GM21447 (cell line): ENCODE data around the gene TRPM3.
"Not testable (repeated sequence)": the region's sequence is repeated elsewhere in the genome, so short reads cannot be mapped to it uniquely, and the experiment has no call there.

Experiments used
- ATAC-seq: cut with Tn5 transposase; IDR thresholded peaks from one replicate; pipeline ENCODE4 v1.9.1; 2021; ENCODE audit not compliant: unreplicated experiment

Gene TRPM3

DNA sequence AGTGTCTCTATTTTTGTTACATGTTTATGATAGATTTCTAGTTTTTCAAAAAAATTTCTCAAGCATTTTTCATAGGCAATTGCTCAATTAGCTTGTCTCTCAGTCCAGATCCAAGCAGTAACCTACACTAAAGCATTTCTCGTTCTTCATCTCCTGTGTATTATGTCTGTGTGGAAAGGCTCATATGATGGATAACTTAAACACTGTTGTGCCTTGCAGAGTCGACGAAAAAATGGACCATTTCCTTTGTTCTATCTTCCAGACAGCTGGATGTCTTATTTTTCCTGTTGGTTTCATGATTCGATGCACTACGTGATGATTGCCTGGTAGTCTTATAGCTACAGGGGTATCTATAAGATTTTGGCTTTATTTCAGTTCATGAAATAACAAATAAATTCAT, 347.8 kb downstream of the TRPM3 start:
- no peak for ATAC-seq

DNA sequence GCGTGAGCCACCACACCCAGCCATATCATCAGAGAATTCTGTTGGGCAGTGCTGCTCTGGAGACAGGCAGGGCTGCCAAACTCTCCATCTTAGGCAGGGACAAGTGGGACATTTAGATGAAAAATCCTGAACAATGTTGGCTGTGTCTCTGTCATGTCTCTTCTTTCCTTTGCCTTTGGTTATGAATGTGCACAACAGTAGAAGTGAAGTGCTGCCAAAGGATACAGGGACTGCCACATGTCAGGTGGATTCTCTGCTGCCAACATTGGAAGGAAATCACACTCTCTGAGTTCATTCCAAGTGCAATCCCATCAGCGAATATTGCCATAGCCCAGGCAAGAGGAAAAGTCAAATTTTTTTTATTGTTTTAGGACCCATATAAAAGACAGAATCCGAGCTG, 348.8 kb downstream of the TRPM3 start:
- ATAC-seq: no peak

DNA sequence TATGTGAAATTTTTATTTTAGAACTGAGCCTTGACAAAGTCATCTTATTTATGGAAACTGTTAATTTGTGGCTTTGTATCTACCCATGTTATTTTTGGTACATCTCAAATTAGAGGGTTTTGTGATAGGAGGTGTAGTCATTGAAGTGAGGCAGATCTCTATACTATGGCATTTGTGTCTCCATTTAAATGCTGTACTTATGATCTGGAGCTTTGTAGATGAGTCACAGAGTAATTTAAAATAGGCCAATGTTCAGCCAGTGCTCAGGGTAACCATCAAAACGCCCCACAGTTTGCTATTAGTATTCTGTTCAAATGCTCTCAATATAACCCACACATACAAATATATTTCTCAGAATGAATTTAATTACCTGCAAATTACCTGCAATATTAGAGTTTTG, 355.5 kb downstream of the TRPM3 start:
- ATAC-seq: no peak

DNA sequence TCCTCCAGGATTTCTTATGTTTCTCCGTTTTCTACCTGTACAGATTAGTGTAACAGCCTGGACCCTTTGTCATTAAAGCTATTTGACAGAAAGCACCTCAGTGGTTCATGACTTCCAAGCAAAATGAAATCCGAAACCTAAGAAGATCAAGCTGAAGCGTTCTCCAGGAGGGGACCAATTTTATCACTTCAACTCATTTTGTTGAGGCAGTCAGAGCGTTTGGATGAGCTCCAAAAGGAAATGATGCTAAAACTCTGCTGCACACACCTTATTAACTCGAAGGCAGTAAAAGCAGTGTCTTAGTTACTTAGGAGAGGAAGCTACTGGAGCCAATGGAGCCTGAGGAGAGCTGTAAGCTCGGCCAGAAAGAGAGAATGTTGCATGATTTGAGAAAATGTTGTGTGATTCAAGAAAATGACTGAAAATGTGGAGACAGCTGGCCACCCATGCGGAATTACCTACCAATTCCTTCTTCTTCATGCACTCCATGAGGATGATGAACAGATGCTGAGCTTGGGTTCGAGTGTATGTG, 360.2 kb downstream of the TRPM3 start:
- ATAC-seq: no peak

DNA sequence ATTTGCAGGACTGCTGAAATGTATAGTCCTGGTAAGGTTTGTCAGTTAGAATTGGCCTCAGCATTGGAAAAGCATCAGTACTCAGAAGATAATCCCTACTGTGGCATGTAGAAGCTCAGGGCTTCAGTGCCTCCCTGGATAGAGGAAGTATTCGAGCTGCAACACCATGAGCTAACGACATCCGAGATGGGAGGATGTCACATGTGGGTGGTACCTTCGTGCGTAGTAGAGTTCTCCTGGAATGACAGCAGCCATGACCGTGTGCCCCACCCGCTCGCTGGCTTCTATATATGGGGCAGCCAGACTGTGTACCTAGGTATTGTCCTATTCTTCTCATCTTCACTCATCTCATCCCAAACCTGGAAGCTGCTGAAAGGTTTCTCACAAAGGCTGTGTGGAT, 361.2 kb downstream of the TRPM3 start:
- ATAC-seq: no peak

DNA sequence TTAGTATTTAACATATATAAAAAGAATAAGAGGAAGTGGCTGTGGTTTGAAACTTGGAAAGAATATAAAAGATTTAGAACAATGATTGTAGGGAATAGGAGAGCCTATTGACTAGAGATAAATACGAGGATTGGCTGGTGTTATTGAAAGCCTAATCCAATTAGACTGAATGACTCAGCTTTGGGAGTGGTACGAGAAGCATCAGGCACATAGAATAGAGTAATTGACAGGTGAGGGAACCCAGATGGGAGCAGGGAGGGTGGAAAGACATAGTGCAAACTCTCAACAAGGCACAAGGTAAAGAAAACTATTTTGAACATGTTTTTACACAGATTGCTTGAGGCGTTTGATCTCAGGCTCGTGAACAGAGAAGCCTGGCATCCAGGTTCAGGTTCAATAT, 368.1 kb downstream of the TRPM3 start:
- no peak for ATAC-seq

DNA sequence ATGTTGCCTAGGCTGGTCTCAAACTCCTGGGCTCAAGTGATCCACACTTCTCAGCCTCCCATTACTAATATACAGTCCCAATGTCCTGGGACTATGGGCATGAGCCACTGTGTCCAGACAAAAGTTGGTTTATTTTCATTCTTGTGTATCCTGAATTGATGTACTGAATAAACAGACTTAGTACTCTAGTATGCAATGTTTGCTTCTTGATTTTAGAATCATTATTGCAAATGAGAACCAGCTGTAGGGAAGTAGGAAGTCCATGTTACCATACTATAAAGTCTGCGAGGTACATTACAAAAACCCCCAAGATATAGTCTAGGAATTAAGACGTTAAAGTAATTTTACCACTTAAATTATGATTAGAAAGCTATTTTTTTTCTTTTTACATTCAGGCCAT, 372.4 kb downstream of the TRPM3 start:
- ATAC-seq: no peak

DNA sequence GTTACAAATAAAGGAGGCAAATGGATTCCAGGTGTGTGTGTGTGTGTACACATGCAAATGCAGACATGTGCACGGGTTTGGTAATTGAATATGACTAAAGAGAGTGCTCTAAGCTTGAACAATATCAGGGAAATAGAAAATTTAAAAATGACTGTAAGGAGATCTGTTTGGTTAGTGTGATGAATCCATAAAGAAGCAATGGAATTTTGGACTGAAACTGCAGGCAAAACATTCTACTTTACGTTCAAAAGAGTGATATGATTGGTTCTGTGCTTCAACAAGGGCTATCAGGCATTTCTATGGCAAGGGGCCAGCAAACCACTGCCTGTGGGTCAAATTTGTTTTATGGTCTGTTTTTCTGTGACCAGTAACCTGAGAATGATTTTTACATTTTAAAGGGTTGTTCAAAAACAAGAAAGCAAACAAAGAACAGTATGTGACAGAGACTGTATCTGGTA, 374.1 kb downstream of the TRPM3 start:
- ATAC-seq: no peak

DNA sequence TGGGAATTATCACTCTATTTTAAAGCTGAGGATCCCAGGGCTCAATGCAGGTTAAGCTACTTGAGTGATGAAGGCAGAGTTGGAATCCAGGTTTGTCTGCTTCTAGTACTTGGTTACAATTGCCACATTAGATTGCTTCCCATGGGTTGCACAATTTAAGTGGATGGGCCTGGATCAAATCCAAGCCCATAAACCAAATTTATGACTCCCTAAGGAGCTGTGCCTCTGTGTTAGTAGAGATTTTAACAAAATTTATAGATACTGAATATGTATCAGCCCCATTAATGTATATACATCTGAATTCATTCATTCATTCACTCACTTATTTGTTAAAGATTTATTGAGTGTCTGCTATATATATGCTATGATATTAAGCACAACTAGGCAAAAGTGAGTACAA, 374.7 kb downstream of the TRPM3 start:
- ATAC-seq: no peak

DNA sequence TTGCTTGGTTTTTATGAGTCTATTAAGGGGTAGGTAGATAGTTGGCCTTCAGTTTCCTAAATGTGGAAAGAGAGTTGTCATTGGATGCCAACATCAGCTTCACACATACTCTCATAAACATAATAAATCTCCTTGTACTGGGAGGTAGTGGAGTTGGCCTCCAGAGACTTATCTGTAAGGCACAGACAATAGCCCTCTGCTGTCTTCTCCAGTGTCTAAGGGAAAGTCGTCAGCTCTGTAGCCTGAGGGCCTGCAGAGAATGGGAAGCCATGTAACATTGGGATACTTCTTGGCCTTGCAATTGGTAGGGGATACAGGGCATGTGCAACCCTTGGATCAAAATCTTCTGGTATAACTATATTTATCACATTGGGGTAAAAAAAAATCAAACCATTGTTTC, 375.1 kb downstream of the TRPM3 start:
- no peak for ATAC-seq

DNA sequence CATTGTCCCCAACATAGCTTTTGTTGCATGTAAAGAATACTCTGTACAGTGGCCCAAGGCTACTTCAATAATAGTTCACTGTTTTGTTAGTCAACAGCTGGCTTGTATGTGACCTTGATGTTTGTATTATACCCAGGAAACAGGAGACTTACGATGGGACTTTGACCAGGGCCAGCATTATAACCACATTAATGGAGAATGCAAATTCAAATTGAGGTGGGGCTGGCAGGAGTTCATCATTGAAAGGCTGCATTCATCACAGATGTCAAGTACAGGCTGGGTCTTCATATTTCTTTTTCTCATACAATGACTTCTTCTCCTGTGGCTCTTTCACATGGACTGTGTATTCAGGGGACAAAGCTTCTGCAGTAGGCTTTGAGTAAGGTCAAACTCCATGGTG, 396.6 kb downstream of the TRPM3 start:
- not testable (repeated sequence) for ATAC-seq

DNA sequence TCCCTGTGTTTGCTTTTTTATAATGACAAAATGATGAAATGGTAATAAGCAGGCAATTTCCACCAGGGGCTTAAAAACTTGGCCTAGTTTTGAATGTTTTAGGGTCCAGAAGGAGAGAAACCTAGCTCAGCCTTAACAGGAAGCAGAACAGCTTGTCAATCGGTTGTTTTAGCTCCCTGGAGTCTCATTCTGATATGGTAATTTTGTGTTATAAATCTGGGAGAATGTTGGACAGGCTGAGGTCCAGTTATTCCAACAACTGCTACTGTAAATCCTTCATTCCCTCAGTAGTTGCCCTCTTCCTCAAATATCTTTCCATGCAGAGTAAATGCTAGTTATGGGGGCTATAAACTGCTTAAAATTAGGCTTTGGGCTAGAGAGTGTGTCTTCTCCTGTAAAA, 397.4 kb downstream of the TRPM3 start:
- ATAC-seq: not testable (repeated sequence)

DNA sequence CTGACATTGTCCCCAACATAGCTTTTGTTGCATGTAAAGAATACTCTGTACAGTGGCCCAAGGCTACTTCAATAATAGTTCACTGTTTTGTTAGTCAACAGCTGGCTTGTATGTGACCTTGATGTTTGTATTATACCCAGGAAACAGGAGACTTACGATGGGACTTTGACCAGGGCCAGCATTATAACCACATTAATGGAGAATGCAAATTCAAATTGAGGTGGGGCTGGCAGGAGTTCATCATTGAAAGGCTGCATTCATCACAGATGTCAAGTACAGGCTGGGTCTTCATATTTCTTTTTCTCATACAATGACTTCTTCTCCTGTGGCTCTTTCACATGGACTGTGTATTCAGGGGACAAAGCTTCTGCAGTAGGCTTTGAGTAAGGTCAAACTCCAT, 414.6 kb downstream of the TRPM3 start:
- not testable (repeated sequence) for ATAC-seq

DNA sequence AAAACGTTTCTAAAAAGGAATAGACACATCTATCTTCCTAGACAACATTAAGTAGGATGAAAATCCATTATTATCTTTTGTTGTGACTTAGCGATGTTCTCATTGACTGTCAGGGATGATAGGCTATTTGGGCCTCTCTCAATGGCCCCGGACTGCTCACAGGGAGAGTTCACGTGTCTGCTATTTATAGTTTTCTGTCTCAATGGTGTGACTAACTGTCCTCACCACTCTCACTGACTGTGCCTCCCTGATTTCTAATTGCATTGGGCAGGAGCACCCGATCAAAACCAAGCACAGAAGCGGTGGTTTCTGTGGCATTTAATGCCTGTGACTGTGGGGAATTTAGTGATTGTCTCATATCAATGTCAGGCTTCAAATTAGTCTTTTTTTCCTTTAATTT, 420.3 kb downstream of the TRPM3 start:
- no peak for ATAC-seq

DNA sequence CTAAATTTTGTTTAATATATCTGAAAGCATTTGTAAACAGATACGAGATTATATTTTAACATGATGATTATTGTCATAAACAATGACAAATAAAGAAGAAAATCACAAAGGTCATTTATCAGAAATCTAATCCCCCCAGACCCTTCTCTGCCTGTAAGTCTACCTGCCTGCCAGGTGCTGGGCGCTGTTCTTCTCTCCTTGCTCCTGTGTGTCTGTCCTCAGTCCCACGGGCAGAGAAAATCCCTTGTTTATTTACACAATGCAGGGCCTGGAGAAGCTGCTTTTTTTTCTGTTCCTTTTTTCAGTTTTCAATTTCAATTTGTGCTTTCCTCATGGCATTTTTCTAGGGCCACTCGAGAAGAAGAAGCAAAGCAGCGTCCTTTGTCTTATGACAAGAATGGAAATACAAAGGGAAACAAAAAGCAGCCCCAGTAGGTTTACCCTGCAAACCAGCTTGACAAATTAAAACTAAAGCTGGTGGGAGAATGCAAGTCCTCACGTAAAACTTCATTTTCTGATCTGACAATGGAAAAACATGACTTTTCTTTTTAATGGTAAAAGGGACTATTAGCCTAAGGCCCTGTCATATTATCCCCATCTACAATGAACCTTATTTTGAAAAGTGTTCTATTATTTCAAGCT, 424.6 kb downstream of the TRPM3 start:
- no peak for ATAC-seq

DNA sequence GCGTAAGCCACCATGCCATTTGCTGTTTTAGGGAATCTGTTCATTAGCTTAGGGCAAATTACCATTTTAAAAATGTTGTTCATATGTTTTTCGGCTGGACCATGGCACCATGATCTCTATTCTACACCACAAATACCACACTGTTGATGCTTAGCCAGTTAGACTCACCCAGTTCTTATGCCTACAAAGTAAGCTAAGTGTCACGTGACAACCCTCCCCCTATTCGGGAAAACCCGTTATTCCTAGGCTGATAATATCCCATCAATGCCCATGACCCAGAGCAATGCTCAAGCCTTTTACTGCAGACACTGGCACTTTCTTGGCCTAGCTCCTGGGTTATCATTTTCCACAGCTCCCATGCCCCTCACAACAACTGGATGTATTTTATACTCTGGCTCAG, 426.7 kb downstream of the TRPM3 start:
- no peak for ATAC-seq

DNA sequence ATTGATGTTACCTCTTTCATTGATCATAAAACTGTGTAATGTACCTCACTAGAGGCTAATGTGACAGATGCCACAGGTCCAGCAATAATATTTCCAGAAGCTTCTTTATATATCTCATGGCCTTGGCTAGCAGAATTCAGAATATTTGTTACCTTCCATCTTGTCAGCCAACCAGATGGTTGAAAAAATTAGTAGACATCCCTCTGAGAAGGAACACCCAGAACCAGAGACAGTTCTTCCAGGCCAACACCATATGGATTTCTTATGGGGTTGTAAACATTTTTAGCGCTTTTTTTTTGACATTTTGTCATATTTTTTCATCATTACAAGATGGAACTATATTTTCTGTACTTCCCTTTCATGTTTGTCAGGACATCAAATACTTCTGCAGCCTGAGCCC, 428.2 kb downstream of the TRPM3 start:
- no peak for ATAC-seq

DNA sequence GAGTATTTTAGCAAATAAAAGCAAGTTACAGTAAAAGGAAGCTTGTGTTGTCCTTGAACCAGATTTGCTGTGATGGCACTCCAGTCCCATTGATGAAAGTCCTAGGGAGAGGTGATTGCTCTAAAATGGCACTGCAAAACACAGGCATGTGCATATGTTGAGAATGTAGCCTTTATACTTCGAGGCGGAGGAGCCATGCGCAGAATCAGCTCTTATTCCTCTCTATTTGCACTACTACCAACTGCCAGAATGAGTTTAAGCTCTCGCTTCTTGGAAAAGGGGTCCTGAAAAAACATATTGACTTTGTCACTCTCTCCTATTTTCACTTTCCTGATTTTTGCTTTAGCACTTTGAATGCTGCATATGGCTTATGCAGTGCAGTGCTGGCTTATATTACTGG, 429.0 kb downstream of the TRPM3 start:
- ATAC-seq: no peak

DNA sequence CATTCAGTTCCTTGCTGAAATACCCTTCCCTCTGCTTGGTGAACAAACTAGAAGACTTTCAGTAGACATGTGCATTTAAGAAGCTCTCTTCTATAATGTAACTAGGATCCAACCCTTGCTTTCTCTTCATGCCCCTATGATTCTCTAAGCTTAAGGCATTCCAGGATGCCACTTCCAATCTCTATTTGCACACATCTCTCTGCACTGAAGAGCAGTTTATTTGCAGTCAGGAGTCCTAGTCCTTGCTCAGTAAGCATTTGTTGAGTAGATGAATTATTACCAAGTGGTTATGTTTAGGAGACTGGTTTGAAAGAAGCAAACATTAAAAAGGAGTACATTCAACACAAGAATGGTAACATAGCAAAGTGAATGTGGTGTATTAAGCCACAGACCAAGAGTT, 432.7 kb downstream of the TRPM3 start:
- no peak for ATAC-seq

DNA sequence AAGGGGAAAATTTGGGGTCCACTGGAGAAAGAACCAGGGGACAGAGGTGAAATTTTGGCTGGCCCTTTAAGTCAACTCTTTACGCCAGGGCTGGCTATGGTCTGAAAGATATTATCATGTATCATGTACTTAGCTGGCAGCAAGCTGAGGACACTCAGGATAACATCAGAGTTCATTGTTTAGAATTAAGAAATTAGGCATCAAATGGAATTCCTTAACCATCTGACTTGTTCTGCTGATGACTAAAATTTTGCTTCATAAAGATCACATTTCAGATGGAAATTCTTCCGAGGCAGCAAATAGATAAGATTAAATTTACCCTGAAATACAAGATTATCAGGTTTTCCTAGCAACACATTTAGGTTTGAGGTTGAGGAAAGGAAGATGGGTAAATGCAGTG, 437.6 kb downstream of the TRPM3 start:
- ATAC-seq: no peak

DNA sequence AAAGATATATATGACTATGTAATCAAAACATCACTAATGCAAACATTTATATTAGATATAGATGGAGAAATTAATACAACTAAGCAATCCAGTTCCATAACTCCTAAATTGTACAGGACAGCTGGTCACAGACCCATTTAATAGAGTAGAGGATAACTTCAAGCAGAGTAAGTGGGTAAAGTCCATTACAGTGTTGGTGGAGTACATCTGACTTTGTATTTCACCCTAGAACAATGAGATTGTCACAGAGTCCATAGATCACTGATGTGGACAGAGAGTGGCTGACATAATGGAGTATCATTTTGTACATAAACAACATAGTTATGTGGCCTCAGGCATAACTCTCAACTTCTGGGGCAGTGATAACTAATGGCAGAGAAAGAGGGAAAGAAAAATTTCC, 439.1 kb downstream of the TRPM3 start:
- ATAC-seq: no peak

DNA sequence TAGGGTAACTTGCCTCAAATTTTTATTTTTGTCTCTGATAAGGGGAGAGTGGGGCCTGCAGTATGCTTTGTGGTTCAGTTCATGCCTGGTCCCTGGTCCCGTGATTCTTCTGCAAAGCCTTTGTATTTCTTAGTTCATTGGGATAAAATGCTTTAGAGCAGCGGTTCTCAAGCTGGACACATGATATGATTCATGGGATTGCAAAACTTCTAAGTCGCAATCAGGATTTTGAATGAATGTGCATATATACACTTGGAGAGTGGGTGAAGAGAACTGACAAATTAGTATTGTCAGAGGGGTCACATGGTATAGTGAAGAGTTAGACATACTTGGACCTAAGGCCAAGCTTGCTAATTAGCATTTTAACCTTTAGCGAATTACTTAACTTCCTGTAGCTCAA, 441.6 kb downstream of the TRPM3 start:
- ATAC-seq: no peak

DNA sequence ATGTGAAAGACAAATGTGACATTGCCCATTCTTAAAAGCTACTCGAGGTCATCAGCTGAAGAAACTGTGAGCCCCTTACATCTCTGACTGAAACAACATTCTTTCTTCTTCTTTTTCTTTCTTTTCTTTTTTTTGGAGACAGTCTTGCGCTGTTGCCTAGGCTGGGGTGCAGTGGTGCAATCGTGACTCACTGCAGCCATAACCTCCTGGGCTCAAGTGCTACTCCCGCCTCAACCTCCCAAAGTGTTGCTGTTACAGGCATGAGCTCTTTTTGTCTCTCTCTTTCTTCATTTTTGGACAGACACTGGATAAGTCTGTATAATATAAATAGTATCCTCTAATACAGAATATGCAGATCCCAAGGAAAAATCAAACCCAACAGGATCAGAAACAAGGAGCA, 443.3 kb downstream of the TRPM3 start:
- no peak for ATAC-seq
